GM12873 (cell line): ENCODE measurements around the gene BSCL2.

Source experiments
- TF ChIP-seq, protein P1 (sequence below): IDR thresholded peaks from 2 replicates; pipeline ENCODE4 v1.5.1; 2012; ENCODE audit warnings: low read depth, mild to moderate bottlenecking, moderate library complexity, low read length, control low read depth; ENCODE audit not compliant: insufficient read depth; ENCODE audit errors: missing control alignments

Gene BSCL2

GRCh38 chr11:62705880-62706849 is 1.1 kb downstream of the BSCL2 start:
- TF ChIP-seq, protein P1, sequence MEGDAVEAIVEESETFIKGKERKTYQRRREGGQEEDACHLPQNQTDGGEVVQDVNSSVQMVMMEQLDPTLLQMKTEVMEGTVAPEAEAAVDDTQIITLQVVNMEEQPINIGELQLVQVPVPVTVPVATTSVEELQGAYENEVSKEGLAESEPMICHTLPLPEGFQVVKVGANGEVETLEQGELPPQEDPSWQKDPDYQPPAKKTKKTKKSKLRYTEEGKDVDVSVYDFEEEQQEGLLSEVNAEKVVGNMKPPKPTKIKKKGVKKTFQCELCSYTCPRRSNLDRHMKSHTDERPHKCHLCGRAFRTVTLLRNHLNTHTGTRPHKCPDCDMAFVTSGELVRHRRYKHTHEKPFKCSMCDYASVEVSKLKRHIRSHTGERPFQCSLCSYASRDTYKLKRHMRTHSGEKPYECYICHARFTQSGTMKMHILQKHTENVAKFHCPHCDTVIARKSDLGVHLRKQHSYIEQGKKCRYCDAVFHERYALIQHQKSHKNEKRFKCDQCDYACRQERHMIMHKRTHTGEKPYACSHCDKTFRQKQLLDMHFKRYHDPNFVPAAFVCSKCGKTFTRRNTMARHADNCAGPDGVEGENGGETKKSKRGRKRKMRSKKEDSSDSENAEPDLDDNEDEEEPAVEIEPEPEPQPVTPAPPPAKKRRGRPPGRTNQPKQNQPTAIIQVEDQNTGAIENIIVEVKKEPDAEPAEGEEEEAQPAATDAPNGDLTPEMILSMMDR = no peak

GRCh38 chr11:62705413-62705812 is 1.8 kb downstream of the BSCL2 start:
- TF ChIP-seq, protein P1 = no peak

DNA sequence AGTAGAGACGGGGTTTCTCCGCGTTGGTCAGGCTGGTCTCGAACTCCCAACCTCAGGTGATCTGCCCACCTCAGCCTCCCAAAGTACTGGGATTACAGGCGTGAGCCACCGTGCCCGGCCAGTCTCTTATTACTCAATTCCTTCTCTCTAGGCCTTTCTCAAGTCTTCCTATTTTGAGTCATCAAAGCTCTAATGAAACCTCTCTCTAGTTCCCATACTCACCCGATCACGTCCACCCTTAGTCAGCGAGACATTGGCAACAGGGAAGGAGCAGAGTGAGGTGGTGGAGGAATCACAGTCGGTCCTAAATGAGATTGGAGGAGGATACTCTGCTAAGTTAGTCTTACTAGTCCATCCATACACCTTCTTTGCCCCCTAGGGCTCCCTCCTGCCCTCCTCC is 5.0 kb downstream of the BSCL2 start:
- TF ChIP-seq, protein P1 = no peak

- TF ChIP-seq, protein P1 = peak; percentile 87
Measured at GRCh38 chr11:62694455-62695167, 12.6 kb downstream of the BSCL2 start.

DNA sequence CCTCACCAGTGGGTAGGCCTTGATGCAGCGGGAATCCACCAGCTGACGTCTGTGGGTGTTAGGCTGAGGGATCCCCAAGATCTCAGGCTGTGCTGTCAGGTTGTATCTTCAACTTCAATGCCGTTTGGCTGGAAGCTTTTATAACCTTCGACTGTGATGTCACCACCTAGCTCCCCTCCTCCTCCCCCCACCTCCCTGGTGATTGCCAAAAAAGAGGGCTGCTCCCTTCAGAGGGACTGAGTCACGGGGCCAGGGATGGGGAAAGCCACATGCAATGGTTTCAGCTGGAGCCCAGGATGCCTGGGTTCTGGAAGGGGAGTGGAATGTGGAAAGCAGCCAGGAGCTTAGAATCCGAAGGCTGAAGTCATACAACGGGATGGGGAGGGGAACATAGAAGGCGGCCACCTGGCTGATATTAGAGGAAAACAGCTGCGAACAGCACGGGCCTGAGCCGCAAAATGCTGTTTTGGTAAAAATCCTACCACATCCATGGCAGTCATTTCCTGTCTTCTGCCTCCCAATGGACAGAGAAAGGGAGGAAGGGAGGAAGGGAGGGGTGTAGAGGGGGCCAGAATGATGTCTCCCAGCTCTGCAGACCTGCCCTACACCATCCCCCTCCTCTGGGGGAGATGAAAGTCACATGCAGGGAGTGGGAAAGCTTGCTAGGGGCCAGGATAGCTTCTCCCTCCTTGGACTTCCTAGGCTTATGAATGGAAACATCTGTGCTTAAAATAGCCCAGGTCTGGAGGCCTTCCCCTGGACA is 17.6 kb downstream of the BSCL2 start, which contains the start of gene LRRN4CL:
Gene LRRN4CL, minus strand, starts transcription at position 110 of the 763 bp plus-strand sequence. CDS start 1,022 bp downstream, outside the sequence.
- TF ChIP-seq, protein P1 = no peak

DNA sequence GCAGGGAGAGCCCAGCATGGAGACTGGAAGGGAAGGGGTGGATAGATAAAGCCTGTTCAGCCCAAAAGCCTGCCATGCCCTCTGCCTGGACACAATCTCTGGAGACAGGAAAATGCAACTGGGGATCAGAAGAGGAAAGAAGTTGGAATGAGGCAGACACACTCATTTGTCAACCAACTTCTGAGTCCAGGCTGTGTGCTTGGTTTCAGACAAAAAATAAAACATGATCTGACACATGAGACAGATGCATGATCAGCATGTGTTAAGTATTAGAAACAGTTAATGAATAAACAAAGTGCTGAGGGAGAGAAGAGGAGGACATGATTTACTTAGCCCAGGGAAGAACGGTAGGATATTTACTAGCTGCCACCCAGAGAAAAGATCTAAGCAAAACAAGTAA is 18.7 kb downstream of the BSCL2 start:
- TF ChIP-seq, protein P1 = no peak
